Stimulated activated CD4-positive, alpha-beta T cell treated with anti-CD3 and anti-CD28 coated beads, Interleukin-2, amount 100 ng/mL, for 48 hours (primary cell): ENCODE results near the gene RTN4.
"Not testable (repeated sequence)": the region's sequence is repeated elsewhere in the genome, so short reads cannot be mapped to it uniquely, and the experiment has no call there.

ENCODE experiments used
- DNase-seq, 2 donors: peaks; one replicate each; pipeline ENCODE4 v3.0.0-alpha.2; 2020

The RTN4 gene

GRCh38 chr2:55050100-55050994 is at the start of gene RTN4:
Gene RTN4 (minus strand): TSS chr2:55050451. CDS start chr2:55050300, 151 bp downstream.
- DNase-seq = peak; percentile 94 to 95

DNA sequence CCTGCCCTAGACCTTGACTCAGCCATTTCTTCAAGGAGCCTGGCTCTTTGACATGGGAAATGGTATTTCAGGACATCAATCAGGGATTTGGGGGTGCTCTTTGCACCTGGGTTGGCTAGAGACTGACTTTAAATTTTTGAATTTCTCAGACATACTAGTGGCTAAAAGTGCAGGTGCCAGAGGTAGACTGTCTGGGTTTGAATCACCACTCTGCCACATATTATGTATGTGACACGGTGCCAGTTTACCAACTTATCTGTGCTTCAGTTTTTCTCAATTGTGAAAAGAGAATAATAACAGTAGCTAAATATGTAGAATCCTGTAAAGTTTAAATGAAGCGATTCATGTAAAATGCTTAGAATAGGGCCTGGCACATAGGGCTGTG is 49.2 kb upstream of the RTN4 start:
- no peak for DNase-seq

- no peak for DNase-seq
Measured at GRCh38 chr2:55097461-55098410, 47.5 kb upstream of the RTN4 start.

DNA sequence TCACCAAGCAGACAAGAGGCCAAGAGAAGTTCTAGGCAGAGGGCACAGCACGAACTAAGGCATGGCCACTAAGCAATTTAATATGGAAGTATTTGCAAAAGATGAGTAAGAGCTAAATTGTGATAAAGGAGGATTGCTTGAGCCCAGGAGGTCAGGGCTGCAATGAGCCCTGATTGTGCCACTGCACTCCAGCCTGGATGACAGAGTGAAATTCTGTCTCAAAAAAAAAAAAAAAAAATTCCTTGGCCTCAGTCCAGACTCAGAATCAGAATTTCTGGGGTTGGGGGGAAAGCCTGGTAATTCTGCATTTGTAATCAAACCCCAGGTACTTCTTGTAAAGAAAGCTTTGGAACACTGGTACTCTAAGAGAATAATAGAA is 46.8 kb upstream of the RTN4 start:
- no peak for DNase-seq

- no peak for DNase-seq
Measured at GRCh38 chr2:55096586-55096985, 46.3 kb upstream of the RTN4 start.

DNA sequence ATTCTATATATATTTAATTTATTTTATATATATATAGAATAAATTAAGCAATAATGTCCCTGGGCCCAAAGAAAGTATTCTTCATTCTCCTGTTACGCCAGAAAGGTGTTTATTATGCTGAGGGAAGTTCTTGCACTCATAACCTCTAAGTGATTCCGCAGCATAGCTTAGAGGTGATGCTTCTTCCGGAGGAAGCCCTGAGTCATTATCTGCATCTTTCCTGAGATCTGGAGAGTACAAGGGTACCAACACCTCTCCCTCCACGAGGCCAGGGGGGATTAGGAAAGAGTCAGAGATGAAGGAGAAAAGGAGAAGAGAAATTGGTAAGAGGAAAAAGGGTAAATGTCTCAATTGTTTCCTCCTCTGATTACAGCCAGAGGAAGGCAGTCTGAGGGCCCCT is 43.1 kb upstream of the RTN4 start:
- no peak for DNase-seq

DNA sequence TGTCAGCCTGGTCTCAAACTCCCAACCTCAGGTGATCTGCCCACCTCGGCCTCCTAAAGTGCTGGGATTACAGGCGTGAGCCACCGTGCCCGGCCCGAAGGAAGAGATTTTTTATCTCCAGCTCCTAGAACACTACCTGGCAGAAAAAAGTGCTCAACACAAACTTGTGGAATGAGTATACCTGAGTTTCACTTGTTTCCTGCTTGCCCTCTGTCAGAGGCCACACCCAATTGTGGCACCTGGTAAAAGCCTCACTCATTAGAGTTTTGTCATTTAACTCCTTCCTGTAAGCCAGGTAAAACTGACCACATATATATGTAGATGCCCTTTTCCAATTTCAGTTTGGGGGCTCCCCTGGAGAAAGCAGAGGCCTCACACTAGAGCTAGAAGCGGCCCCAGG is 42.2 kb upstream of the RTN4 start:
- DNase-seq = no peak

DNA sequence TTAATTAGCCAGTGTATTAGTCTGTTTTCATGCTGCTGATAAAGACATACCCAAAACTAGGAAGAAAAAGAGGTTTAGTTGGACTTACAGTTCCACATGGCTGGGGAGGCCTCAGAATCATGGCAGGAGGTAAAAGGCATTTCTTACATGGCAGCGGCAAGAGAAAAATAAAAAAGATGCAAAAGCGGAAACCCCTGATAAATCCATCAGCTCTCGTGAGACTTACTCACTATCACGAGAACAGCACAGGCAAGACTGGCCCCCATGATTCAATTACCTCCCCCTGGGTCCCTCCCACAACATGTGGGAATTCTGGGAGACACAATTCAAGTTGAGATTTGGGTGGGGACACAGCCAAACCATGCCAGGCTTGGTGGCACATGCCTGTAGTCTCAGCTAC is 41.4 kb upstream of the RTN4 start:
- DNase-seq = not testable (repeated sequence)

DNA sequence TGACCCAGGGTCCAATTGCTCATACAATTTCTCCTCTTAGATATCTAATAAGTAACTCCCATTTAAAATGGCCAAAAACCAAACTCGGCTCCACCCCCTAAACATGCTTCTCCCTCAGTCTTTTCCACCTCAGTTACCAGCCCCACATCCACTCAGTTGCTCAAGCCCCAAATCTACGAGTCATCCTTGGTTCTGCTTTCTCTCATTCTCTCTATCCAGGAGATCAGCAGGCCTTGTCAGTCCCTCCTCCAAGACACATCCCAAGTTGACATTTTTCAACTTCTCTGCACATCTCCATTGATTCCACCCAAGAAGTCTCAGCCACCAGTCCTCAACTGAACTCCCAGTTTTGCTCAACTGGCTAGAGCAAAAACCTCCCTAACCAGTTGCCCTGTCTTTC is 40.5 kb upstream of the RTN4 start:
- no peak for DNase-seq

DNA sequence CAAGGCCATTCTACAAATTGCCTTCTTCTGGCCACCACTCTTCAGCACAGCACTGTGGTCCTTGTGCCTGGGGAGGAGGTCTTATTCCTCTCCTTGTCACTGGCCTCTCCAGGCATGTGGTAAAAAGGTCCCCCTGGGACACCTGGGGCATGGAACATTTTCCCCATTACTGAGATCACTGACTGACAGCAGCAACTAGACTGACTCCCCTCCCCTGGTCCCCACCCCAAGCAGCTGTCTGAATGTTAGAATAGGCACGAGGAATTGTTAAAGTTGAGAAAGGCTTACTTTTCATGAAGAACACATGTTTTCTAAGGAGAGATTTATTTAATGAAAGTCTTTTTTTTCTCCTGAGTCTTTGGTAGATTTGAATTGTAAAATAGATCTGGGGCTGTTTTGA is 39.5 kb upstream of the RTN4 start:
- DNase-seq = no peak

DNA sequence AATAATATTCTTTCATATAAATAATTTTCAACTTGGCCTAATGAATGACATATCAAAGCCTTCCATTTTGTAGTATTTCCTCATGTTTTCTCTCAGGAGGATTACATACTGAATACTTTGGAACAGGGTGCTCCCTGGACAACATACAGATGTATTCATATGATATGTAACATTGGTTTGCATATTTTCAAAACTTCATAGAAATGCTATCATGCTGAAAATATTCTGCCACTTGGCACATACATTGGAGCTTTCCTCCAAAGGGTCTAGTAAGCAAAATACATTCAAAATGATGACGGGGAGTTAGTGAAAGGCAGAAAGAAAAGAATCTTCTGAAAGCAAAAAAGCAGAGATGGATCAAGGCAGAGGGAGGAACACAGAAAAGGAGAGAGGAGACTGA is 38.1 kb upstream of the RTN4 start:
- DNase-seq = no peak

DNA sequence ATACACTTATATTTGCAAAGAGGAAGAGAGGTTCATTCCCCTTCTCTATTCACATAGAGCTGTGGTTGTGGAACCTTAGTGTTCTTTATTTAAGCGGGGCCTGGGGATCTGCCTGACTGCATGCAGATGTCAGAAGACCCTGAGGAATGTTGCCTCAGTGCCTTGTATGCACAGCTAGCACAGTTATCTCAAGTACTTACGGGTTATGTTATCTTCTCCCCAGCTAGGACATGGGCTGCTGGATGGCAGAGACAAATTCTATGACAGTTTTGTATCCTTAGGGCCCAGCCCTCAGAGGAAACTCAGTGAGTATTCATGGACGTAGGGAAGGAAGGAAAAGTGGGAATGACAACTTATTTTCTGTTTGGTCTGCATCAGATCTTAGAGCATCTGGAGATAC is 37.7 kb upstream of the RTN4 start:
- DNase-seq = no peak

GRCh38 chr2:55087501-55087900 is 37.2 kb upstream of the RTN4 start:
- DNase-seq = no peak

- no peak for DNase-seq
Measured at GRCh38 chr2:55085113-55086040, 35.1 kb upstream of the RTN4 start.

DNA sequence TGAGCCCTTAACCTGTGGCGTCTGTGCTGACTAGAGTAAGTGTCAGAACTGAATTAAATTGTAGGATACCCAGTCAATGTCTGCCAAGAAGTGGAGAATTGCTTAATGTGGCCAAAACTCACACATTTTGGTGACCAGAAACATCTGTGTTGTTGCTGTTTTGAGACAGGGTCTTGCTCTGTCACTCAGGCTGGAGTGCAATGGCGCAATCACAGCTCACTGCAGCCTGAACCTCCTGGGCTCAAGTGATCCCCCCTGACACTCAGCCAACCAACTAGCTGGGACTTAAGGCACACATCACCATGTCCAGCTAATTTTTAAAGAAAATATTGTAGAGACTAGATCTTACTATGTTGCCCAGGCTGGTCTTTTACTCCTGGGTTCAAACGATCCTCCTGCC is 34.4 kb upstream of the RTN4 start:
- no peak for DNase-seq

DNA sequence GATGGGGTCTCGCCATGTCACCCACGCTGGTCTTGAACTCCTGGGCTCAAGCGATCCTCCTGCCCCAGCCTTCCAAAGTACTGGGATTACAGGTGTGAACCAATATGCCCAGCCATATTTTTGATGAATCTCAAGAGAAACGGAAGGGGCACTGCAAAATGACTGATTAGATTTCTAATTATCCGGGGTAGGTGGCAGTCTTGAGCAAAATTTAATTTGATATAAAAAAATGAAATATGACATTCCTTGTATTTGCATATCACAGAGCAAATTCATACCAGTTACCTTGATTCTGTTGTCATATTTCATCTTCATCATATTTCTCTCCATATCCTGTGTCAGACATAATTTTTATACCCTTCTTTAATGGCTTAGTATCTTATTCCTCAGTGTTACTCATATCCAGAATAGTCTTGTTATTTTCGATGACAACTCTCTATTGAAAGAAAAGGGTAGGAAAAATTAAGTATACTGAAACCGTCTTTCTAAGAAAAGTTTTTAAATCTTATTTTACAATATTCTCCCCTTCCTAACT is 30.0 kb upstream of the RTN4 start:
- DNase-seq = no peak

- DNase-seq = no peak
Measured at GRCh38 chr2:55078956-55079355, 28.7 kb upstream of the RTN4 start.

GRCh38 chr2:55076721-55077120 is 26.5 kb upstream of the RTN4 start:
- no peak for DNase-seq

GRCh38 chr2:55076019-55076418 is 25.8 kb upstream of the RTN4 start:
- DNase-seq = not testable (repeated sequence)

GRCh38 chr2:55073000-55073983 is 23.0 kb upstream of the RTN4 start:
- no peak for DNase-seq

DNA sequence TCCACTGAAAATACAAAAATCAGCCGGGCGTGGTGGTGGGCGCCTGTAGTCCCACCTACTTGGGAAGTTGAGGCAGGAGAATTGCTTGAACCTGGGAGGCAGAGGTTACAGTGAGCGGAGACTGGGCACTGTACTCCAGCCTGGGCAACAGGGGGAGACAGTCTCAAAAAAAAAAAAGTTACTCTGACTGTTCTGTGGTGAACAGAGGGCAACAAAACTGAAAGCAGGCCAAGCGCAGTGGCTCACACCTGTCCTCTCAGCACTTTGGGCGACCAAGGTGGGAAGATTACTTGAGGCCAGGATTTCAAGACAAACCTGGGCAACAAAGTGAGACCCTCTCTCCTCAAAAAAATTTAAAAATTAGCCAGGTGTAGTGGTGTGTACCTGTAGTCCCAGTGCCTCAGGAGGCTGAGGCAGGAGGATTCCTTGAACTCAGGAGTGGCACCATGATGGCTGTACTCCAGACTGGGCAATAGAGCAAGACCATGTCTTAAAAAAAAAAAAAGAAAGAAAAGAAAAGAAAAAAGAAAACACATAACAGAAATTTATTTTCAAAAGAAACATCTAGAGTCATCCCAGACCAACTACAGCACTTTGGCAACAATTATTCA is 13.6 kb upstream of the RTN4 start:
- DNase-seq = no peak
